Esophagus muscularis mucosa (tissue), 4 donors: ENCODE data around the gene ZNF565.

ENCODE experiments used
- CTCF ChIP-seq, 3 experiments: fragments of 200-600 bp in 2 of 3; fragments of 450-650 bp in 1 of 3; sonication (generic) in 2 of 3; IDR thresholded peaks; one replicate each; pipeline ENCODE4 v1.5.1; 2017 to 2019; ENCODE audit warnings: antibody characterized with exemption in 3 of 3, mild to moderate bottlenecking in 2 of 3, moderate library complexity in 1 of 3
- EP300 ChIP-seq: sonication (generic); formaldehyde crosslinking; IDR thresholded peaks from one replicate; pipeline ENCODE4 v1.6.1; 2017; ENCODE audit warnings: antibody characterized with exemption
- POLR2AphosphoS5 ChIP-seq, 2 donors: sonication (generic); formaldehyde crosslinking; IDR thresholded peaks; one replicate each; pipeline ENCODE4 v1.6.1; 2017; ENCODE audit warnings: antibody characterized with exemption in 2 of 2

DNA sequence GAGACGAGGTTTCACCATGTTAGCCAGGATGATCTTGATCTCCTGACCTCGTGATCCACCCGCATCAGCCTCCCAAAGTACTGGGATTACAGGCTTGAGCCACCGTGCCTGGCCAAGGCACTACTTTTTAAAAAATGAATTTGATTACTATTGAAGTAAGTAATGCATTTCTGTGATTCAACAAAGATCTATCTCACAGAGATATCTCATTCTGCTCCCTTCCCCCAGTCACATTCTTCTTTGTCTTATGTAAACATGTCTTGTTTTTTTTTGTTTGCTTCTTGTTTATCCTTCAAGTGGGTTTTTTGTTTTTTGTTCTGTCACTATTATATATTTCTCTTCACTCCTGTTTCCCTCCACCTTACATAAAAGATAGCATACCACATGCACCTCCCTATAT, 7.0 kb upstream of the ZNF565 start:
- no peak for TF ChIP-seq CTCF (IDR thresholded peaks at IDR 0.05)
- TF ChIP-seq EP300: no peak
- no peak for TF ChIP-seq POLR2AphosphoS5 (IDR thresholded peaks at IDR 0.05)
